GM12892 (cell line): Measurements from ENCODE around the gene ATCAY.
A peak's percentile ranks its signal among the peaks of the same experiment; 100 is the strongest.

Source experiments
- POLR2A ChIP-seq: IDR thresholded peaks from 2 replicates; pipeline ENCODE4 v1.6.1; 2011; ENCODE audit warnings: low read depth, low read length, control low read depth
- TAF1 ChIP-seq: IDR thresholded peaks from 2 replicates; pipeline ENCODE4 v1.6.1; 2011; ENCODE audit warnings: low read depth, mild to moderate bottlenecking, control low read depth, low read length, borderline replicate concordance

DNA sequence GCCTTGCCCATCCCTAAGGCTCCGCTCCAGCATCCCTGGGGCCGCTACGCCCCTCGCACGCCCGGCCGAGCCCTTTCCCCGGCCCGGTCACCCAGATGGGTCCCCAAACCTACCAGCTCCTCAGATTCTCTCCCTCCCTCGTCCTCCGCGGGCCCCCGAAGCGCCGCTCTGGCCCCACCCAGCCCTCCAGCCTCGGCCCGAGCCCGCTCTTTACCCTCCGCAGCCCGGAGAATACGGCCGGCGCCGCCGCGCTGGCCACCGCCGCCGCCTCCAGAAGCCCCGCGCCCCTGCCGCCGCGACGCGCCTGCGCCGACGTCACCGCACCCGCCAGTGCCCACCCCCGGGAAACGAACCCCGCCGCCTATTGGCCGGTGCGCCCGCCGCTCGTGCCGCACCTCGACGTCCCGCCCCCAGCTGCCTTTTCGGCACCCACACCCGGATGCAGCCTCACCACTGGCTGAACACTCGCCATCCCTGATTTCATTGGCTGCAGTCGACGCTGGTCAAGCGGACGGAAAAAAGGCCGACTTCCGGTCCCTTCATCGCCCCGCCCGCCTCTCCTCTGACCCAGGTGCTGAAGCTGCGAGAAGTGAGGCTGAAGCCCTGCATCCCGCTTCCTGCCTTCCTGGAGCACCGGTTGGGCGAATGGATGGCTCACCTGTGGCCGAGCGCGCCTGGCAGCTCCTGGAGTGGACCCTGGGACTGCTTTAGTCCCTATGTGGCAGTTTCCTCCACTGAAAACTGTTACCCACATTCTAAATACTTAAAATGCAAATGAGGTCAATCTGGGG, 90.5 kb downstream of the ATCAY start, which contains the start of gene DAPK3:
- TF ChIP-seq POLR2A (peak; percentile 54; the same call in 1 of the 2 replicates), TAF1 (no peak)
